Duodenal mucosa (tissue), 2 donors: ENCODE measurements around the gene LRRFIP1.

Source experiments
- H3K27ac ChIP-seq: one replicate; pipeline ENCODE4 v1.7.0; 2013; ENCODE audit warnings: low read depth, low read length
- H3K27me3 ChIP-seq, 2 donors: one replicate each; pipeline ENCODE4 v1.7.0; 2013; ENCODE audit warnings: low read length in 2 of 2, control low read depth in 1 of 2; ENCODE audit not compliant: insufficient read depth in 2 of 2, control insufficient read depth in 1 of 2
- H3K36me3 ChIP-seq, 2 donors: one replicate each; pipeline ENCODE4 v1.7.0; 2013; ENCODE audit warnings: low read length in 2 of 2, control low read depth in 1 of 2; ENCODE audit not compliant: insufficient read depth in 2 of 2, control insufficient read depth in 1 of 2
- H3K4me1 ChIP-seq, 2 donors: one replicate each; pipeline ENCODE4 v1.7.0; 2013; ENCODE audit warnings: low read length in 2 of 2, control low read depth in 1 of 2; ENCODE audit not compliant: insufficient read depth in 2 of 2, control insufficient read depth in 1 of 2
- H3K4me3 ChIP-seq, 2 donors: one replicate each; pipeline ENCODE4 v1.7.0; 2013; ENCODE audit warnings: low read length in 2 of 2, low read depth in 1 of 2
- H3K9ac ChIP-seq, 2 donors: one replicate each; pipeline ENCODE4 v1.7.0; 2013; ENCODE audit warnings: low read length in 2 of 2, low read depth in 1 of 2
- H3K9me3 ChIP-seq, 2 donors: one replicate each; pipeline ENCODE4 v1.7.0; 2013; ENCODE audit warnings: low read length in 2 of 2, control low read depth in 1 of 2; ENCODE audit not compliant: control insufficient read depth in 1 of 2

Gene LRRFIP1

GRCh38 chr2:237631007-237631785 lies 3.8 kb downstream of the LRRFIP1 start:
- peaks cover 17 to 21% of the 10 kb centered on the region in 2 donors for H3K27me3 ChIP-seq
- H3K4me3 ChIP-seq = no peak overlapping the region
- H3K27ac ChIP-seq = no peak overlapping the region
- H3K4me1 ChIP-seq = peaks cover 11 to 12% of the 10 kb centered on the region in 2 donors
- no peaks in the 10 kb centered on the region for H3K36me3 ChIP-seq
- H3K9me3 ChIP-seq = peaks cover 0 to 4% of the 10 kb centered on the region in 2 donors
- H3K9ac ChIP-seq = no peak overlapping the region

DNA sequence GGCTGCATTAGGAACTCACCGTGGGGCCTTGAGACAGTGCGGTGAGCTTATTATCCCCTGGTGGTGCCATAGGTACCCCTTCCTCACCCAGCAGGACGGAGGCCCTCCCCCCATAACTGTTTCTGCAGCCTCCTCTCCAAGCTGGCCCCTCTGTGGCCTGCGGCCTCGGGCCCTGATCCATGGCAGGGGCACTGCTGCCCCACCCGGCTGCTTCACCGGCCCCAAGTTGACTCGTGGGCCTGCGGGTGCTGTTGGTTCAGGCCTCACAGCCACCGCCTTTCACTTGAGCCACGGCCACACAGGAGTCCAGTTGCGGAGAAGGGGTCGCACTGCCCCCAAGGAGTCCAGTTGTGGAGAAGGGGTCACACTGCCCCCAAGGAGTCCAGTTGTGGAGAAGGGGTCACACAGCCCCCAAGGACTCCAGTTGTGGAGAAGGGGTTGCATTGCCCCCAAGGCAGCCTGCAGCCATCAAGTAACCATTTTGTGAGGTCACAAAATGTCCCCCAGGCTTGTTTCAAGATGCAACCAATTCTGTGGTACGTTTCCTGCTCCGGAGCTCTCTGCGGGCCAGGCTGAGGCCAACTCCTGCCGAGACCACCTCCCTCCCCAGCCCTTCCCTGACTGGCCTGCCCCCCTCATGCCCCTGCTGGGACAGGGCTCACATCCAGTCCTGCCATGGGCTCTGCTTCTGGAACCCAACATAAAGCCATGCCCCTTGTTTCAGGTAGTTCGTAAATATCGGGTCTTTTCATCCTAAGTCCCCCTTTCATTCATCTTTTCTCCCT lies 4.6 kb downstream of the LRRFIP1 start:
- H3K4me1 ChIP-seq = peaks cover 10 to 11% of the 10 kb centered on the region in 2 donors
- H3K9ac ChIP-seq = no peak overlapping the region
- no peaks in the 10 kb centered on the region for H3K36me3 ChIP-seq
- no peak overlapping the region for H3K4me3 ChIP-seq
- no peak overlapping the region for H3K27ac ChIP-seq
- H3K27me3 ChIP-seq = peaks cover 10 to 14% of the 10 kb centered on the region in 2 donors
- H3K9me3 ChIP-seq = peaks cover 0 to 4% of the 10 kb centered on the region in 2 donors

DNA sequence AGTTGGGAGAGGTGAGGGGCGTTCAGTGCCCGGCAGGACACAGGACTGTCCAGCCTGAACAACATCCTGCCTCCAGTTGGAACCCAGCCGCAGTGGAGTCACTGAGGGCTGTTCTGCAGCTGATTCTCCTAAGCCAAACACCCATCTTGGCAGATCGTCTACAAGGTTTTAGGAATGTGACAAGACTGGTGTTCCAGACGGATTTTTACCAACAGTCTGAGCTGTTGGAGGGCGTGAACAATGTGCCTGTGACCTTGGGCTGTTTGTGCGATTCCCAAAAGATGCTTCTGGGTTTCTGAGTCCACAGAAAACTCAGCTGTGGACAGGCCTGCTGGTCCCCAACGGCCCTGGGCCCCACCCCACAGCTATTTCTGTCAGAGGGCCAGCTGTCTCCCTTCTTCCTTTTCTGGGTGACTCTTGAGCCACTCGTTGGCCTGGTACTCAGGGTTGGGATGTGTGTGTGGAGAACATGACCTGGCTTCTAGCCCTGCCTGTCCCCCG lies 5.7 kb downstream of the LRRFIP1 start:
- Histone ChIP-seq H3K27me3 (peaks cover 10 to 12% of the 10 kb centered on the region in 2 donors), H3K27ac (no peak overlapping the region), H3K36me3 (no peaks in the 10 kb centered on the region), H3K9ac (no peak overlapping the region), H3K4me1 (peaks cover 8 to 10% of the 10 kb centered on the region in 2 donors), H3K4me3 (no peak overlapping the region), H3K9me3 (peaks cover 0 to 4% of the 10 kb centered on the region in 2 donors)

DNA sequence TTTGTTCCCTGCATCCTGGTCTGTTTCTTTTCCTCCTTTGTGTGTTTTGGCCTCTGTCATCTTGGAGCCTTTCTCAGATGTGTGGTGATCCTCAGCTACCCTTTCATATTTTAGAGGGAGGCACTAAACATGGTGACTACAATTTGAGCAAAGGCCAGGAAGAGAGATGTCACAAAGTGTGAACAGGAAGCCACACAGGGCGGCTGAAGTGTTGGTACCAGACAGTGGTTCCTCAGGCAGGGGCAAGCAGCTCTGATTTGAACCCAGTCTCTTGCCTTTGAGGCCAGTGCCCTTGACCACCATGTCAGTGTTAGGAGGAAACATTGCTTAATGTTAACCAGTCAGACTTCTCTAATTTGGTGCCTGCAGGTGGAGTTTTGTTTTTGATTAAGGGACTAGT lies 9.2 kb downstream of the LRRFIP1 start:
- Histone ChIP-seq H3K27ac (no peak overlapping the region), H3K36me3 (no peaks in the 10 kb centered on the region), H3K4me1 (no peaks in the 10 kb centered on the region), H3K9ac (no peak overlapping the region), H3K9me3 (peaks cover 0 to 4% of the 10 kb centered on the region in 2 donors), H3K27me3 (no peaks in the 10 kb centered on the region), H3K4me3 (no peak overlapping the region)

- Histone ChIP-seq H3K9me3 (peaks cover 0 to 4% of the 10 kb centered on the region in 2 donors), H3K36me3 (no peaks in the 10 kb centered on the region), H3K27me3 (no peaks in the 10 kb centered on the region), H3K4me1 (no peaks in the 10 kb centered on the region), H3K4me3 (no peak overlapping the region), H3K27ac (no peak overlapping the region), H3K9ac (no peak overlapping the region)
Observed at GRCh38 chr2:237637429-237638135, 10.2 kb downstream of the LRRFIP1 start.

DNA sequence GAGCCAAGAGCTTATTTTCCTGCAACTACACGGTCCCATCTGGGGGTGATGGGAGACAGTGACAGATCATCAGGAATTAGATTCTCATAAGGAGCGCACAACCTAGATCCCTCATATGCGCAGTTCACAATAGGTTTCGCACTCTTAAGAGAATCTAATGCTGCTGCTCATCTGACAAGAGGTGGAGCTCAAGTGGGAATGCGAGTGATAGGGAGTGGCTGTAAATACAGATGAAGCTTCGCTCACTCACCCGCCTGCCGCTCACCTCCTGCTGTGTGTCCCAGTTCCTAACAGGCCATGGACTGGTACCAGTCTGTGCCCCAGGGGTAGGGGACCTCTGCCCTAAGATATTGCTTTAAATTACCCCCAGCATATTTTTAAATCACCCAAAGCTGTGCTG lies 10.8 kb downstream of the LRRFIP1 start:
- Histone ChIP-seq H3K4me3 (no peak overlapping the region), H3K27me3 (no peaks in the 10 kb centered on the region), H3K36me3 (no peaks in the 10 kb centered on the region), H3K4me1 (no peaks in the 10 kb centered on the region), H3K9me3 (peaks cover 0 to 4% of the 10 kb centered on the region in 2 donors), H3K27ac (no peak overlapping the region), H3K9ac (no peak overlapping the region)

- Histone ChIP-seq H3K4me1 (no peaks in the 10 kb centered on the region), H3K4me3 (no peak overlapping the region), H3K36me3 (no peaks in the 10 kb centered on the region), H3K9ac (no peak overlapping the region), H3K9me3 (peaks cover 0 to 4% of the 10 kb centered on the region in 2 donors), H3K27ac (no peak overlapping the region), H3K27me3 (no peaks in the 10 kb centered on the region)
Observed at GRCh38 chr2:237639052-237639835, 11.9 kb downstream of the LRRFIP1 start.

DNA sequence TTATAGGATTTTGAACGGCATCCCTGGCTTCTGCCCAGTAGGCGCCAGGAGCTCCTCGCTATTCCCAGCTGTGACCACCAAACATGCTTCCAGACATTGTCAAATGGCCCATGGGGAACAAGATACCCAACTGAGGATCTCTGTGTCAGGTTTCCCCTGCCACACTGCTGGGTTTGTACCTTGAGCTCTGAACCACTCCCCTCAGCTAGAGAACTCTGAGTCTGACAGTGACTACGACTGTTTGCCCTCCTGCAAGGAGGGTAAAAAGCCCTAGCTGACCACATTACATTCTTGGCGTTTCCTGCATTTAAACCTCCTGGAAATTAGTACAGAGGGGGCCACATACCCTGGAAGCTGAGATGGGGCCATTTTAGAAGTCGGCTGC lies 12.4 kb downstream of the LRRFIP1 start:
- H3K4me3 ChIP-seq = no peak overlapping the region

DNA sequence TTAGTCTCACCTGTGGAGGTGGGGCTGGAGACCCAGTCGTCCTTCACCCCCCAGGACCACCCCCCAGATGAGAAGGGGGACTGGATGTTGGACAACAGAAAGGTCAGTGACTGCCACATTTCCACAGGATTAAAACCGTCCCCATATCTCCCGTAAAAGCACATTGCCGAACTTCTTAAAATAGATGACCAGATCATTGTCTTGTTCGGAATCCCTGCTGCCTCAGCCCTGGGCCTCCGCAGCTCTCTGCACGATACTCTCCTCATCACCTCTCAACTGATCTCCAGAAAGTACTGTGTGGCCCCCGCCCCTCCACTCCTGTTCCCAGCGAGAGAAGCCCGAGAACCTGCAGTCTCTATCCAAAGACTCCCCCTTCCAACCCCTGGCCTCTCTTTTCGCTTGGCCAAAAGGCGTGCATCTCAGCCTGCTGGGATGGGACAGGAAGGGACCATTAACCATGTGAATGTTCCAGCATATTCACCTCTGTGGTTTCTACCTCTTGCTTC lies 13.2 kb downstream of the LRRFIP1 start:
- no peak overlapping the region for H3K4me3 ChIP-seq
- no peaks in the 10 kb centered on the region for H3K27me3 ChIP-seq
- no peak overlapping the region for H3K9ac ChIP-seq
- no peaks in the 10 kb centered on the region for H3K9me3 ChIP-seq
- no peaks in the 10 kb centered on the region for H3K4me1 ChIP-seq
- H3K27ac ChIP-seq = no peak overlapping the region
- H3K36me3 ChIP-seq = no peaks in the 10 kb centered on the region

More for the DNA sequence above, 12.4 kb downstream of the LRRFIP1 start:
- H3K9me3 ChIP-seq = no peaks in the 10 kb centered on the region
- H3K27ac ChIP-seq = no peak overlapping the region
- H3K9ac ChIP-seq = no peak overlapping the region
- no peaks in the 10 kb centered on the region for H3K4me1 ChIP-seq
- H3K36me3 ChIP-seq = no peaks in the 10 kb centered on the region
- no peaks in the 10 kb centered on the region for H3K27me3 ChIP-seq
